GM12875 (cell line): Measurements from ENCODE around the gene MAML3.

Source experiments
- H3K4me3 ChIP-seq: one replicate; pipeline ENCODE4 v1.5.1; 2011; ENCODE audit warnings: low read depth, low read length, control low read depth
- CTCF ChIP-seq: IDR thresholded peaks from 2 replicates; pipeline ENCODE4 v1.5.1; 2011; ENCODE audit warnings: low read depth, mild to moderate bottlenecking, control low read depth, inconsistent platforms, low read length, moderate library complexity, borderline replicate concordance; ENCODE audit not compliant: insufficient read depth

MAML3 gene

GRCh38 chr4:139912445-139912844 lies 241.5 kb downstream of the MAML3 start:
- no peak for TF ChIP-seq CTCF
- no peak overlapping the region for H3K4me3 ChIP-seq

GRCh38 chr4:139910106-139910505 lies 243.9 kb downstream of the MAML3 start:
- no peak for TF ChIP-seq CTCF
- no peak overlapping the region for H3K4me3 ChIP-seq

- TF ChIP-seq CTCF, result no peak
Measured at GRCh38 chr4:139908636-139909437, 245.1 kb downstream of the MAML3 start.

GRCh38 chr4:139907001-139907809 lies 246.8 kb downstream of the MAML3 start:
- TF ChIP-seq CTCF, result no peak

More at GRCh38 chr4:139908636-139909437, 245.1 kb downstream of the MAML3 start:
- H3K4me3 ChIP-seq, result no peak overlapping the region

GRCh38 chr4:139905489-139905888 lies 248.5 kb downstream of the MAML3 start:
- TF ChIP-seq CTCF, result no peak
- H3K4me3 ChIP-seq, result no peak overlapping the region

More at GRCh38 chr4:139907001-139907809, 246.8 kb downstream of the MAML3 start:
- H3K4me3 ChIP-seq, result no peak overlapping the region

GRCh38 chr4:139904406-139904805 lies 249.6 kb downstream of the MAML3 start:
- H3K4me3 ChIP-seq, result no peak overlapping the region
- TF ChIP-seq CTCF, result no peak
